Measurements from ENCODE around the gene SERPINB11.

DNA sequence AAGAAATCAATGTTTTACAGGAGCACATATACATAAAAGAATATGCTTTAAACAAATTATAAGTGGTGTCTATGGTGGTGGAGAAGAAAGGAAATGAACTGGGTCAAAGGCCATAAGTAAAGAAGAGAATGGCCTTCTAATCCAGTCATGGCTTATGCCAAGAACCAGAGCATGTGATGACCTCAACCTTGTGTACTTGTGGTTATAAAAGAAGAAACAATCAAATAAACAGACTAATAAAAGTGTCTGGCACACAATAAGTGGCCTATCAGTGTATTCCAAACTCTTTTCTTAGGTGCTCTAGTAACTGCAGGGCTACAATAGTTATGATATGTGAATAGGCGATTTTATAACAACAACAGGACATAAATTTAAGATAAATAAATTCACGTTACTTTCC is 2.6 kb downstream of the SERPINB11 start:
- TF ChIP-seq SUZ12 (IDR thresholded peaks at IDR 0.05), result no peak
- TF ChIP-seq HDGF (IDR thresholded peaks at IDR 0.05; ENCODE audit: borderline replicate concordance), result no peak
- TF ChIP-seq LEF1 (IDR thresholded peaks at IDR 0.05; ENCODE audit: borderline replicate concordance), result no peak
- TF ChIP-seq ARNT (IDR thresholded peaks at IDR 0.05), result no peak
- TF ChIP-seq SP1 (IDR thresholded peaks at IDR 0.05), result no peak
- no peak for TF ChIP-seq NFRKB (IDR thresholded peaks at IDR 0.05)
- no peak for TF ChIP-seq ZNF384 (IDR thresholded peaks at IDR 0.05)
- no peak for TF ChIP-seq ELF4 (IDR thresholded peaks at IDR 0.05)
- no peak for TF ChIP-seq FOXM1 (IDR thresholded peaks at IDR 0.05; ENCODE audit: borderline replicate concordance)

Data from HEK293T (cell line).